Measurements from ENCODE around the gene CLPX. TPM values are rescaled to one million over a fixed set of nuclear protein-coding genes. Genes with fewer than 3 reads are reported as not detected.
"Not testable (repeated sequence)": the region's sequence is repeated elsewhere in the genome, so short reads cannot be mapped to it uniquely, and the experiment has no call there.

The CLPX gene
- total RNA-seq, 1 donor, result 18.0 TPM

DNA sequence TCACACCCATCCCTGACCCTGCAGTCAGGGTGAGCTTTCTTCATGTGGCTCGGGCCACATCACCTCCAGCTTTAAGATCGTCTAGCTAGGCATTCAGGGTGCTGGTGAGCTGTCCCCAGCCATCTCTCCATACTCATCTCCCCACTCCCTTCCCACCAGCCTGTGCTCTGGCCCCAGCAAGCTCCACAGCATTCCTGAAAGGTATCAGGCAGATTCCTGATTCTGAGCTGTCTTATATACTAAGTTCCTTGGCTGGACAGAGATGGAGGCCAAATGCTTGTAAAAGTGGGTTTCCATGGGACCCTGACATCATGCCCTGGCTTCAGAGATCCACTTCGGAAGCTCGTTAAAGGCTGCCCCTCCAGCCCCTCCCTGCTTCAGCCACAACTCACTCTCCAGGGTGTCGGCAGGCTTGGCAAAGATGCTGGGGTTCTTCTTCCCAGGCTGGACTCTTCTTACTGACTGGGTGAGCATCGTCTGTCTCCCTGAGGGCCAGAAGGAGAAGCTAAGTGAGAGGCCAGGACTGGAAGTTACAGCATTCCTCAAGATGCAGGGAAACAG is 22.2 kb upstream of the CLPX start:
- no peak for DNase-seq (ENCODE audit: low read depth in 2 of 3, low spot score in 2 of 3)

- DNase-seq (ENCODE audit: low read depth in 2 of 3, low spot score in 2 of 3), result no peak
Observed at GRCh38 chr15:65206750-65207149, 21.6 kb upstream of the CLPX start.

- no peak for DNase-seq (ENCODE audit: low read depth in 2 of 3, low spot score in 2 of 3)
Observed at GRCh38 chr15:65204931-65205660, 20.0 kb upstream of the CLPX start.

GRCh38 chr15:65204236-65204930 is 19.2 kb upstream of the CLPX start:
- DNase-seq (ENCODE audit: low read depth in 2 of 3, low spot score in 2 of 3), result no peak

DNA sequence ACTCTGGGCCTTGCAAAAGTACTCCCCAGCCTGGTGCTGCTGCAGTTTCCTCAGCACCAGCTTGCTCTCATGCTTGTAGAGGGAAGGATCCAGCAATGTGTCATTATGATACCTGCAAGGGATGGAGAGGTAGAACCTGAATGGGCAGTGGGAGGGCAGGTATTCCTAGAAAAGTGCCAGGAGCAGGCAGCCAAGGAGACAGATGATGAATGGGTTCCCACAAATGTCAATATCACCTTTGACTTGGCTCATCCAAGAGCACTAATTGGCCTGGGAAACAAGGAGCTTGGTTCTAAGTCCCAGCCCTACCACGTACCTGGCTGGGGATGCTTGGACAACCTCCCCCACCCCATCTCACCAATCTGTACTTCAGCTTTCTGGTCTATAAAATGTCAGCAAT is 16.8 kb upstream of the CLPX start:
- DNase-seq (ENCODE audit: low read depth in 2 of 3, low spot score in 2 of 3), result no peak

- DNase-seq (ENCODE audit: low read depth in 2 of 3, low spot score in 2 of 3), result no peak
Observed at GRCh38 chr15:65198571-65198970, 13.4 kb upstream of the CLPX start.

- DNase-seq (ENCODE audit: low read depth in 2 of 3, low spot score in 2 of 3), result no peak
Observed at GRCh38 chr15:65197337-65197645, 12.1 kb upstream of the CLPX start.

- DNase-seq (ENCODE audit: low read depth in 2 of 3, low spot score in 2 of 3), result no peak
Observed at GRCh38 chr15:65196637-65197336, 11.6 kb upstream of the CLPX start.

DNA sequence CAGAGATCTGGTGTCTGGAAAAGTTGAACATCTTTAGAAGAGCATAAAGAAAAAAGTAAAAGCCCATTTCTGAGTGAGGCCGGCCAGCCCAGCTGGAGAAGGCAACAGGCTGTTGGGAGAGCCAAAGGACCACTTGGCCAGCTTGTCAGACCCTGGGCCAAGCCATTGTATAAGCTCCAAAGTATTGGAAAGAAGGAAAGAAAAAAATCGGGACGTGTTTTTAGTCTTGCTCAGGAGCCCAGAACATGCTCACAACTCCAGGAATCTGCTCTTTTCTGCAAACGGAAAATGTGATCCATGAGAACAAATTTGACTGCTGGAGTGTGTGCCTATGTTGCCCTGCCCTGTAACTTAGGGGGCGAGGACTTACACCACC is 10.4 kb upstream of the CLPX start:
- no peak for DNase-seq (ENCODE audit: low read depth in 2 of 3, low spot score in 2 of 3)

DNA sequence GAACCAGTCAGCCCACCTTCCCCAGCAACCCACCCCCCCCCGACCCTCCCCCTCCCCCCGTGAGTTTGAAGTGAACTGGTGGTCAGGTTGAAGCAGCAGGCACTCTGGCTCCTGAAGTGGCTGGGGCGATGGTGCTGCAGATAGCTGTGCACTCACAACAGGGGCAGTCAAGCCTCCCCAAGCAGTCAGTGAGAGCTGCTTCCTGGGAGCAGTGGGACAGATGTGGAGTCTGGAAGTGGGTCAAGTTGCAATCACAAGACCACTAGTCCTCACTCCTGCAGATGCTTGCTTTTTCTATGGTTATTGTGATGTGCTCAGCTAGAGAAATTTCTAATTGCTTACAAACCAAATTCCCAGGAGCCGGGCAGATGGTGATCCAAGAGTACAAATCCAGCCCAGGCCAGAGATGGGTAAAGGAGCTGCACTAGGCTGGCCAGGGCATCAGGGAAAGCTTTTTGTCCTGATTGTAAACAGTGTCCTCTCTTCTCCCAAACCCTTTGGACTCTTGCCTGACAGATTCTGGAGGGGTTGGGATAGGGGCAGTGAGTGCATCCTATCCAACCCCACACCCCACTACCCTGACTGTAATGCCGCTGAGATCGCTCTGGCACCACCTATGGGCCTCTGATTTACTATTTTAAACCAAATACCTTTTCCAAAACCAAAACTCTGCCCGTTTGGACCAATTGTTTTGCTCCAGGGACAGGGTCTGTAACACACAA is 9.8 kb upstream of the CLPX start:
- no peak for DNase-seq (ENCODE audit: low read depth in 2 of 3, low spot score in 2 of 3)

GRCh38 chr15:65192016-65192415 is 6.9 kb upstream of the CLPX start:
- no peak for DNase-seq (ENCODE audit: low read depth in 2 of 3, low spot score in 2 of 3)

- DNase-seq (ENCODE audit: low read depth in 2 of 3, low spot score in 2 of 3), result peak in 2 of 3 donors; percentile 60 to 87
Observed at GRCh38 chr15:65189102-65189740, 4.1 kb upstream of the CLPX start.

- not testable (repeated sequence) for DNase-seq (ENCODE audit: low read depth in 2 of 3, low spot score in 2 of 3)
Observed at GRCh38 chr15:65188472-65188871, 3.3 kb upstream of the CLPX start.

GRCh38 chr15:65184305-65184867 is 756 bp downstream of the CLPX start:
- DNase-seq (ENCODE audit: low read depth in 2 of 3, low spot score in 2 of 3), result peak; percentile 13 to 53 (median 48)

DNA sequence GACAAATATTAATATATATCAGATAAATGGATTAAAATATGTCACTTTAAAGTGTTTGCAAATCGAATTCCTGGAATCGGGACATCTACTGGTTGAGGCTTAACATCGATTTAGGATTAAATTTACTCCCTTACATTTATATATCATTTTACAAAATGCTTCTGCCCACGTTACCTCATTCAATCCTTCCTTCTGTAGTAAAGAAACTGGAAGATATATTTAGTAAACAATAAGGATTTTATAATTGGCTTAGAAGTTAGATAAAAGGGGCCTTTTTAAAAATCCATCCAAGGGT is 1.3 kb downstream of the CLPX start:
- no peak for DNase-seq (ENCODE audit: low read depth in 2 of 3, low spot score in 2 of 3)

- DNase-seq (ENCODE audit: low read depth in 2 of 3, low spot score in 2 of 3), result no peak
Observed at GRCh38 chr15:65182538-65182937, 2.6 kb downstream of the CLPX start.

- not testable (repeated sequence) for DNase-seq (ENCODE audit: low read depth in 2 of 3, low spot score in 2 of 3)
Observed at GRCh38 chr15:65181582-65182353, 3.4 kb downstream of the CLPX start.

- no peak for DNase-seq (ENCODE audit: low read depth in 2 of 3, low spot score in 2 of 3)
Observed at GRCh38 chr15:65180167-65180566, 5.0 kb downstream of the CLPX start.

GRCh38 chr15:65177901-65178300 is 7.2 kb downstream of the CLPX start:
- DNase-seq (ENCODE audit: low read depth in 2 of 3, low spot score in 2 of 3), result no peak

- DNase-seq (ENCODE audit: low read depth in 2 of 3, low spot score in 2 of 3), result no peak
Observed at GRCh38 chr15:65176056-65176455, 9.1 kb downstream of the CLPX start.

Data from hematopoietic multipotent progenitor cell (in vitro differentiated cells).